ENCODE measurements around the gene SNX14. TPM values are rescaled to one million over a fixed set of nuclear protein-coding genes. Genes with fewer than 3 reads are reported as not detected.

The SNX14 gene
- total RNA-seq, 1 experiment from 2014 or later: 84.8 TPM

GRCh38 chr6:85552652-85553051 lies 41.0 kb downstream of the SNX14 start:
- H3K4me2 ChIP-seq (ENCODE audit: low read length): no peak overlapping the region
- BruUV-seq (replicated peaks): no TSS peak

More at GRCh38 chr6:85552652-85553051, 41.0 kb downstream of the SNX14 start:
- no peak overlapping the region for H3K9ac ChIP-seq (ENCODE audit: low read length)
- no peaks in the 10 kb centered on the region for H4K20me1 ChIP-seq (ENCODE audit: insufficient read depth)
- H3K9me2 ChIP-seq (ENCODE audit: insufficient read depth): no peaks in the 10 kb centered on the region
- H3K9me3 ChIP-seq (ENCODE audit: control insufficient read depth in 1 of 2, insufficient read depth in 1 of 2, low read depth in 1 of 2, low read length in 2 of 2): no peaks in the 10 kb centered on the region
- RAD21 ChIA-PET (ENCODE audit: low non-redundant PET in 1 of 2, low total read pairs in 2 of 2, uncharacterized antibody in 2 of 2, unreplicated experiment in 2 of 2): no interaction called here
- CTCF ChIA-PET: no interaction called here
- ATAC-seq: no peak
- POLR2A ChIA-PET: no interaction called here
- H3K27me3 ChIP-seq (ENCODE audit: insufficient read depth, low read length): no peaks in the 10 kb centered on the region
- no peaks in the 10 kb centered on the region for H3K36me3 ChIP-seq (ENCODE audit: control insufficient read depth in 1 of 2, insufficient read depth in 2 of 2, low read length in 2 of 2)
- no peak overlapping the region for H2AFZ ChIP-seq (ENCODE audit: low read depth, low read length, poor library complexity, severe bottlenecking)
- H3K27ac ChIP-seq (ENCODE audit: low read depth, low read length): no peak overlapping the region
- intact Hi-C loops (cut with micrococcal nuclease): no loop called here
- no peak for DNase-seq (ENCODE audit: low read depth, low spot score)
- H3K79me2 ChIP-seq (ENCODE audit: insufficient read depth, low read length): no peaks in the 10 kb centered on the region
- TF ChIP-seq CBX3 (IDR thresholded peaks at IDR 0.05; ENCODE audit: low read depth): no peak
- no peak for TF ChIP-seq POLR2A (IDR thresholded peaks at IDR 0.05; ENCODE audit: borderline replicate concordance, extremely low read depth, insufficient read depth, insufficient read length)
- no peak for TF ChIP-seq JUND (IDR thresholded peaks at IDR 0.05)
- TF ChIP-seq, protein P1, sequence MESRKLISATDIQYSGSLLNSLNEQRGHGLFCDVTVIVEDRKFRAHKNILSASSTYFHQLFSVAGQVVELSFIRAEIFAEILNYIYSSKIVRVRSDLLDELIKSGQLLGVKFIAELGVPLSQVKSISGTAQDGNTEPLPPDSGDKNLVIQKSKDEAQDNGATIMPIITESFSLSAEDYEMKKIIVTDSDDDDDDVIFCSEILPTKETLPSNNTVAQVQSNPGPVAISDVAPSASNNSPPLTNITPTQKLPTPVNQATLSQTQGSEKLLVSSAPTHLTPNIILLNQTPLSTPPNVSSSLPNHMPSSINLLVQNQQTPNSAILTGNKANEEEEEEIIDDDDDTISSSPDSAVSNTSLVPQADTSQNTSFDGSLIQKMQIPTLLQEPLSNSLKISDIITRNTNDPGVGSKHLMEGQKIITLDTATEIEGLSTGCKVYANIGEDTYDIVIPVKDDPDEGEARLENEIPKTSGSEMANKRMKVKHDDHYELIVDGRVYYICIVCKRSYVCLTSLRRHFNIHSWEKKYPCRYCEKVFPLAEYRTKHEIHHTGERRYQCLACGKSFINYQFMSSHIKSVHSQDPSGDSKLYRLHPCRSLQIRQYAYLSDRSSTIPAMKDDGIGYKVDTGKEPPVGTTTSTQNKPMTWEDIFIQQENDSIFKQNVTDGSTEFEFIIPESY (IDR thresholded peaks at IDR 0.05; ENCODE audit: extremely low read depth, insufficient replicate concordance, low read length): no peak
- TF ChIP-seq, protein P2, sequence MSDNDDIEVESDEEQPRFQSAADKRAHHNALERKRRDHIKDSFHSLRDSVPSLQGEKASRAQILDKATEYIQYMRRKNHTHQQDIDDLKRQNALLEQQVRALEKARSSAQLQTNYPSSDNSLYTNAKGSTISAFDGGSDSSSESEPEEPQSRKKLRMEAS (IDR thresholded peaks at IDR 0.05): no peak
- TF ChIP-seq POLR2AphosphoS5 (IDR thresholded peaks at IDR 0.05; ENCODE audit: low read depth, low read length): no peak
- TF ChIP-seq ZFX (IDR thresholded peaks at IDR 0.05): no peak
- TF ChIP-seq, protein P3, sequence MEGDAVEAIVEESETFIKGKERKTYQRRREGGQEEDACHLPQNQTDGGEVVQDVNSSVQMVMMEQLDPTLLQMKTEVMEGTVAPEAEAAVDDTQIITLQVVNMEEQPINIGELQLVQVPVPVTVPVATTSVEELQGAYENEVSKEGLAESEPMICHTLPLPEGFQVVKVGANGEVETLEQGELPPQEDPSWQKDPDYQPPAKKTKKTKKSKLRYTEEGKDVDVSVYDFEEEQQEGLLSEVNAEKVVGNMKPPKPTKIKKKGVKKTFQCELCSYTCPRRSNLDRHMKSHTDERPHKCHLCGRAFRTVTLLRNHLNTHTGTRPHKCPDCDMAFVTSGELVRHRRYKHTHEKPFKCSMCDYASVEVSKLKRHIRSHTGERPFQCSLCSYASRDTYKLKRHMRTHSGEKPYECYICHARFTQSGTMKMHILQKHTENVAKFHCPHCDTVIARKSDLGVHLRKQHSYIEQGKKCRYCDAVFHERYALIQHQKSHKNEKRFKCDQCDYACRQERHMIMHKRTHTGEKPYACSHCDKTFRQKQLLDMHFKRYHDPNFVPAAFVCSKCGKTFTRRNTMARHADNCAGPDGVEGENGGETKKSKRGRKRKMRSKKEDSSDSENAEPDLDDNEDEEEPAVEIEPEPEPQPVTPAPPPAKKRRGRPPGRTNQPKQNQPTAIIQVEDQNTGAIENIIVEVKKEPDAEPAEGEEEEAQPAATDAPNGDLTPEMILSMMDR (IDR thresholded peaks at IDR 0.05 in 2 of 3, conservative IDR thresholded peaks at IDR 0.05 in 1 of 3; ENCODE audit: borderline replicate concordance in 1 of 3, insufficient read depth in 1 of 3, low read depth in 2 of 3, low read length in 2 of 3): no peak
- H3K4me3 ChIP-seq (replicated peaks in 1 of 2; ENCODE audit: low read depth in 1 of 2, low read length in 2 of 2): no peak overlapping the region
- no peaks in the 10 kb centered on the region for H3K4me1 ChIP-seq (ENCODE audit: control insufficient read depth in 1 of 2, insufficient read depth in 2 of 2, low read length in 2 of 2)
